Right atrium auricular region (tissue), 2 donors: ENCODE results near the gene ATP8B4. TPM values are rescaled to one million over a fixed set of nuclear protein-coding genes. Genes with fewer than 3 reads are reported as not detected.

ENCODE experiments used
- DNase-seq: peaks from one replicate; pipeline ENCODE4 v3.0.0-alpha.2; 2019; ENCODE audit warnings: low spot score
- H3K27ac ChIP-seq, 2 donors: fragments of 200-600 bp; sonication (generic); 1 replicate in 1 of 2; 2 replicates in 1 of 2; pipeline ENCODE4 v1.5.1; 2016 to 2019
- H3K27me3 ChIP-seq, 2 donors: fragments of 200-600 bp; sonication (generic); one replicate each; pipeline versions ENCODE4 v1.5.1 to v1.6.0; 2017 to 2019
- H3K36me3 ChIP-seq: fragments of 200-600 bp; sonication (generic); one replicate; pipeline ENCODE4 v1.5.1; 2016
- H3K4me1 ChIP-seq, 2 donors: fragments of 200-600 bp; sonication (generic); one replicate each; pipeline versions ENCODE4 v1.5.1 to v1.6.0; 2017 to 2019
- H3K4me3 ChIP-seq, 2 donors: fragments of 200-600 bp; sonication (generic); 1 replicate in 1 of 2; 2 replicates in 1 of 2; pipeline ENCODE4 v1.5.1; 2017 to 2019; ENCODE audit warnings: mild to moderate bottlenecking in 1 of 2, moderate library complexity in 1 of 2
- H3K9me3 ChIP-seq, 2 donors: fragments of 200-600 bp; sonication (generic); one replicate each; pipeline ENCODE4 v1.5.1; 2019
- total RNA-seq, 2 donors: library from RNA; depleted of rRNA; stranded (reverse); fragments of >200 nt; gene quantifications; one replicate each; pipeline ENCODE4 v1.1.0, GENCODE V29; 2016
- TF ChIP-seq, protein P1 (sequence below), 2 donors: fragments of 200-600 bp; sonication (generic); IDR thresholded peaks; one replicate each; pipeline ENCODE4 v1.5.1; 2019; ENCODE audit warnings: antibody characterized with exemption in 2 of 2

The ATP8B4 gene
- total RNA-seq, 2 donors from 2014 or later = 2.0 to 2.5 TPM

- DNase-seq = no peak
- no peaks in the 10 kb centered on the region for H3K36me3 ChIP-seq
- H3K27ac ChIP-seq = no peak overlapping the region
- H3K4me1 ChIP-seq = no peaks in the 10 kb centered on the region
- H3K9me3 ChIP-seq = no peaks in the 10 kb centered on the region
- TF ChIP-seq, protein P1, sequence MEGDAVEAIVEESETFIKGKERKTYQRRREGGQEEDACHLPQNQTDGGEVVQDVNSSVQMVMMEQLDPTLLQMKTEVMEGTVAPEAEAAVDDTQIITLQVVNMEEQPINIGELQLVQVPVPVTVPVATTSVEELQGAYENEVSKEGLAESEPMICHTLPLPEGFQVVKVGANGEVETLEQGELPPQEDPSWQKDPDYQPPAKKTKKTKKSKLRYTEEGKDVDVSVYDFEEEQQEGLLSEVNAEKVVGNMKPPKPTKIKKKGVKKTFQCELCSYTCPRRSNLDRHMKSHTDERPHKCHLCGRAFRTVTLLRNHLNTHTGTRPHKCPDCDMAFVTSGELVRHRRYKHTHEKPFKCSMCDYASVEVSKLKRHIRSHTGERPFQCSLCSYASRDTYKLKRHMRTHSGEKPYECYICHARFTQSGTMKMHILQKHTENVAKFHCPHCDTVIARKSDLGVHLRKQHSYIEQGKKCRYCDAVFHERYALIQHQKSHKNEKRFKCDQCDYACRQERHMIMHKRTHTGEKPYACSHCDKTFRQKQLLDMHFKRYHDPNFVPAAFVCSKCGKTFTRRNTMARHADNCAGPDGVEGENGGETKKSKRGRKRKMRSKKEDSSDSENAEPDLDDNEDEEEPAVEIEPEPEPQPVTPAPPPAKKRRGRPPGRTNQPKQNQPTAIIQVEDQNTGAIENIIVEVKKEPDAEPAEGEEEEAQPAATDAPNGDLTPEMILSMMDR (IDR thresholded peaks at IDR 0.05) = no peak
- no peak overlapping the region for H3K4me3 ChIP-seq
- no peaks in the 10 kb centered on the region for H3K27me3 ChIP-seq
These were observed 47.3 kb downstream of the ATP8B4 start for GRCh38 chr15:50071551-50072258.

DNA sequence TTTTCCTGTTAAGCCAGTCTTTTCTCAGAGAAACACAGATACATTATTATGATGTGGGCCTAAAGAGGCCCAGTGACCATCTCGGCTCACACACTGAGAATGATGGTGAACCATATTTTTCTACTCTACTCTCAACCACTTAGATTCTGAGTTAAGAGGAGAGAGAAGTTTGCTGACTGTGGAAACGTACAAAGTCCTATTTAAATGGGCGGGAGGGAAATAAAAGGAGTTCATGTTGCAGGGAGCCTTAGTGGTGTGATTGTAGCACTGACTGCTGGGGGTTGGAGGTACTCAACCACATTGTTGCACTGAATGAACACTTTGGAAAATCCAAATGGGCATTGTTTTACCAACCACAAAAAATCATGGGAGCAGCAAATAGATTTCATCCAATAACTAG, 51.0 kb downstream of the ATP8B4 start:
- no peak overlapping the region for H3K27ac ChIP-seq
- no peak for DNase-seq
- H3K27me3 ChIP-seq = no peaks in the 10 kb centered on the region
- no peaks in the 10 kb centered on the region for H3K36me3 ChIP-seq
- no peaks in the 10 kb centered on the region for H3K9me3 ChIP-seq
- TF ChIP-seq, protein P1 (IDR thresholded peaks at IDR 0.05) = no peak
- H3K4me1 ChIP-seq = no peaks in the 10 kb centered on the region
- no peak overlapping the region for H3K4me3 ChIP-seq

DNA sequence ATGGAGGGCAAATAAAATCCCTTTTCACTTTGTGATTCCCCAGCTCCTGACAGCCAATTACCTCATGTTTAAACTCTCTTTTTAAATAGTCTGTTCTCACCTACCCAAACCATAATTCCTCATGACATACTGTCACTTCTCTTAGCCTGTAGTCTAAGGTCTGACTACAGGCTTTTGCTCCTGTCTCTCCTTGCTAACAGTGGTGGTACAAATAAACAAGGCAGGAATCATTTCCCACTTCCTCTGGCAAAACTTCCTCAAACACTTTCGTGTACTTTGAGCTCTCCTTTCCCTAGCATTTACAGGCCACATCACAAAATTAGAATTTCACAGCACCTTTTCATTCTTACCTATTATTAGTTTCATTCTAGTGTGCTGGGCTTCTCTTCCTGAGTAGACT, 51.8 kb downstream of the ATP8B4 start:
- Histone ChIP-seq H3K27me3 (no peaks in the 10 kb centered on the region), H3K4me1 (no peaks in the 10 kb centered on the region), H3K27ac (no peak overlapping the region), H3K36me3 (no peaks in the 10 kb centered on the region), H3K4me3 (no peak overlapping the region), H3K9me3 (no peaks in the 10 kb centered on the region)
- DNase-seq = no peak
- TF ChIP-seq, protein P1 (IDR thresholded peaks at IDR 0.05) = no peak

GRCh38 chr15:50066666-50067065, 52.4 kb downstream of the ATP8B4 start:
- H3K27me3 ChIP-seq = no peaks in the 10 kb centered on the region
- H3K36me3 ChIP-seq = no peaks in the 10 kb centered on the region
- no peaks in the 10 kb centered on the region for H3K4me1 ChIP-seq
- TF ChIP-seq, protein P1 (IDR thresholded peaks at IDR 0.05) = no peak
- no peak overlapping the region for H3K27ac ChIP-seq
- H3K9me3 ChIP-seq = no peaks in the 10 kb centered on the region
- DNase-seq = no peak
- H3K4me3 ChIP-seq = no peak overlapping the region

GRCh38 chr15:50066202-50066601, 52.8 kb downstream of the ATP8B4 start:
- H3K4me1 ChIP-seq = no peaks in the 10 kb centered on the region
- no peaks in the 10 kb centered on the region for H3K9me3 ChIP-seq
- no peak for DNase-seq
- H3K36me3 ChIP-seq = no peaks in the 10 kb centered on the region
- TF ChIP-seq, protein P1 (IDR thresholded peaks at IDR 0.05) = no peak
- no peaks in the 10 kb centered on the region for H3K27me3 ChIP-seq
- H3K27ac ChIP-seq = no peak overlapping the region
- no peak overlapping the region for H3K4me3 ChIP-seq

DNA sequence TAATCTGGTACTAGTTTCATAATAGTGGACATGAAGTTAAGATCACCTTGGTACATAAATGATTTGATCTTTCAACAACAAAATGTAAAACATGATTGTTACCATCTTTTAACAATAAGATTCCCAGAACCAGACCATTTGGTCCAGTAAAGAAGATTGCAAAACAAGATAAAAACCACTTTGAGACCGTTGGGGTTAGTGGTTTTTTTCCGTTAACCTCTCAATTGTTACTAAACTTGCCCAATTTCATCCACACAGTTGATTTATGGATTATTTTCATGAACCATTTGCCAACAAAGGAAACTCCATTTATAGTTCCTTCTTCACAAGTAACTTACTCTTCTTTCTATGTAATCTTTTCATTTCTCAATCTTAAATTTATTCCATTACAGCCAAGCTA, 53.8 kb downstream of the ATP8B4 start:
- H3K27ac ChIP-seq = no peak overlapping the region

More for the DNA sequence above, 53.8 kb downstream of the ATP8B4 start:
- TF ChIP-seq, protein P1 (IDR thresholded peaks at IDR 0.05) = no peak
- DNase-seq = no peak
- H3K4me3 ChIP-seq = no peak overlapping the region
- no peaks in the 10 kb centered on the region for H3K36me3 ChIP-seq
- no peaks in the 10 kb centered on the region for H3K27me3 ChIP-seq
- H3K4me1 ChIP-seq = no peaks in the 10 kb centered on the region
- no peaks in the 10 kb centered on the region for H3K9me3 ChIP-seq
